Esophagus squamous epithelium (tissue), 5 donors: ENCODE measurements around the gene FGGY. TPM values are rescaled to one million over a fixed set of nuclear protein-coding genes. Genes with fewer than 3 reads are reported as not detected.

Experiments
- DNase-seq: peaks from one replicate; lab custom pipeline; 2025; lab: John Stamatoyannopoulos, UW
- H3K27ac ChIP-seq, 4 donors: fragments of 200-600 bp; sonication (generic); one replicate each; pipeline ENCODE4 v1.5.1; 2016 to 2019; ENCODE audit warnings: mild to moderate bottlenecking in 1 of 4
- H3K27me3 ChIP-seq, 4 donors: fragments of 200-600 bp; sonication (generic); 1 replicate in 3 of 4; 2 replicates in 1 of 4; pipeline versions ENCODE4 v1.5.1 to v1.6.0; 2017 to 2021; ENCODE audit warnings: antibody characterized with exemption in 1 of 4
- H3K36me3 ChIP-seq, 3 donors: fragments of 200-600 bp; sonication (generic); one replicate each; pipeline ENCODE4 v1.5.1; 2016 to 2019
- H3K4me1 ChIP-seq, 3 donors: fragments of 200-600 bp; sonication (generic); one replicate each; pipeline ENCODE4 v1.5.1; 2017 to 2019
- H3K4me3 ChIP-seq, 4 donors: fragments of 200-600 bp; sonication (generic); 1 replicate in 3 of 4; 2 replicates in 1 of 4; pipeline ENCODE4 v1.5.1; 2016 to 2019; ENCODE audit warnings: mild to moderate bottlenecking in 2 of 4, moderate library complexity in 1 of 4
- H3K9me3 ChIP-seq, 3 donors: fragments of 200-600 bp; sonication (generic); one replicate each; pipeline ENCODE4 v1.5.1; 2016 to 2019
- CTCF ChIP-seq, 6 experiments: fragments of 450-650 bp in 4 of 6; fragments of 200-600 bp in 2 of 6; sonication (generic) in 2 of 6; IDR thresholded peaks; one replicate each; pipeline ENCODE4 v1.5.1; 2016 to 2019; ENCODE audit warnings: antibody characterized with exemption in 6 of 6, mild to moderate bottlenecking in 4 of 6, moderate library complexity in 4 of 6
- POLR2A ChIP-seq, 4 donors: fragments of 450-650 bp; IDR thresholded peaks; one replicate each; pipeline ENCODE4 v1.6.1; 2017; ENCODE audit warnings: antibody characterized with exemption in 4 of 4, mild to moderate bottlenecking in 4 of 4, moderate library complexity in 3 of 4
- WGBS, 2 donors: methylation state at CpG; one replicate each; pipeline ENCODE4 v1.1.5; 2018; 5-methylcytosine and 5-hydroxymethylcytosine counted together
- intact Hi-C: fragments of 100-400 bp; cut with DNase I; formaldehyde crosslinking; loops from one replicate; pipeline ENCODE4 v1.15.0; 2022
- total RNA-seq, 4 donors: library from RNA; depleted of rRNA; stranded (reverse); fragments of >200 nt; gene quantifications; one replicate each; pipeline ENCODE4 v1.1.0, GENCODE V29; 2016
- donor health status: DM: yes; HTN: yes; CAD: no.

Gene FGGY
- total RNA-seq, 4 donors from 2014 or later, result 6.0 to 18.1 (median 9.3) TPM

- no peak overlapping the region for H3K27ac ChIP-seq
These were observed 204.3 kb downstream of the FGGY start for GRCh38 chr1:59500950-59501742.

DNA sequence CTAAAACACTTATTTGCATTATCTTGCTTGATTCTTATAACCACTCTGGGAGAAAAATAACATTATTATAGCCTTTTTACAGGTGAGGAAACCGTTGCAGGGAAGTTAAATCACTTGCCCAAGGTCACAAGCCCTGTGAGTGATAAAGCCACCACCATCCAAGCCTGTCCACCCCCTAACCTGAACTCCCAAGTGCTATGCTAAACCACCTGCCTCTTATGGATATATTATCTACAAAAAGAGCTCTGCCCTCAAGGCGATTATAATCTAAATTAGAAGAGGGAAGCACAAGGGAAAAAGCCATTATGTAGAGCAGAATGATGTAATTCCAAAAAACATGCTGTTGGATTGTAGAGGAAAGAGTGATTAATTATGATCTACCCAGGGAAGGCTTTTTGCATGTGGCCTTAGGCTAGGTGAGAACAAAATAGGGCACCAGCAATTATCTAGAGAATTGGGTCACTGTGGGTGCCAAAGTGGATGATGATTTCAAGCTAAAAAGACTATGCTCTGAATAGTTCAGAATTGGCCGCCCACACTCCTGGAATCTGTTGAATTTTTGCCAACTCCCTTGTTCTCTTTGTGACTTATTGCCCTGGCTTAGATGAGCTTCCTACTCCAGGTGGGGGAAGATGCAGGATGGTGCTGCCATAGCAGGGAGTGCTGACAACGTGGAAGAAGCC lies 205.3 kb downstream of the FGGY start:
- H3K4me3 ChIP-seq, result no peak overlapping the region
- no peaks in the 10 kb centered on the region for H3K36me3 ChIP-seq
- no peaks in the 10 kb centered on the region for H3K27me3 ChIP-seq
- WGBS, 2 donors, result 41 to 44% methylated on average over 4 of the region's 4 CpGs
- peaks cover 19 to 54% (median 23%) of the 10 kb centered on the region in 3 donors for H3K4me1 ChIP-seq
- DNase-seq, result no peak
- TF ChIP-seq CTCF (IDR thresholded peaks at IDR 0.05), result no peak
- TF ChIP-seq POLR2A (IDR thresholded peaks at IDR 0.05), result no peak
- no peak overlapping the region for H3K27ac ChIP-seq
- intact Hi-C loops, result no loop called here
- no peaks in the 10 kb centered on the region for H3K9me3 ChIP-seq

More at GRCh38 chr1:59500950-59501742, 204.3 kb downstream of the FGGY start:
- intact Hi-C loops, result no loop called here
- WGBS, 2 donors, result 56 to 70% methylated on average over 4 of the region's 4 CpGs
- no peak for DNase-seq
- H3K27me3 ChIP-seq, result no peaks in the 10 kb centered on the region
- no peak overlapping the region for H3K4me3 ChIP-seq
- no peaks in the 10 kb centered on the region for H3K9me3 ChIP-seq
- peaks cover 0 to 3% (median 0%) of the 10 kb centered on the region in 3 donors for H3K36me3 ChIP-seq
- TF ChIP-seq CTCF (IDR thresholded peaks at IDR 0.05), result no peak
- no peak for TF ChIP-seq POLR2A (IDR thresholded peaks at IDR 0.05)
- H3K4me1 ChIP-seq, result peaks cover 9 to 44% (median 21%) of the 10 kb centered on the region in 3 donors

- Histone ChIP-seq H3K4me3 (no peak overlapping the region), H3K9me3 (no peaks in the 10 kb centered on the region), H3K27ac (no peak overlapping the region), H3K36me3 (no peaks in the 10 kb centered on the region), H3K4me1 (peaks cover 15 to 54% (median 22%) of the 10 kb centered on the region in 3 donors), H3K27me3 (no peaks in the 10 kb centered on the region)
- DNase-seq, result no peak
- TF ChIP-seq POLR2A (IDR thresholded peaks at IDR 0.05) (no peak), CTCF (IDR thresholded peaks at IDR 0.05) (no peak)
- 91 to 92% methylated on average over 3 of the region's 3 CpGs for WGBS, 2 donors
- intact Hi-C loops, result no loop called here
These were observed 207.4 kb downstream of the FGGY start for GRCh38 chr1:59504276-59504675.

- no peak for DNase-seq
- TF ChIP-seq CTCF (IDR thresholded peaks at IDR 0.05) (no peak), POLR2A (IDR thresholded peaks at IDR 0.05) (no peak)
- H3K4me3 ChIP-seq, result no peak overlapping the region
- peaks cover 13 to 41% (median 14%) of the 10 kb centered on the region in 3 donors for H3K4me1 ChIP-seq
- peak overlapping the region in 3 of 4 donors; percentile 27 to 64 (median 43) for H3K27ac ChIP-seq
- H3K36me3 ChIP-seq, result no peaks in the 10 kb centered on the region
- no peaks in the 10 kb centered on the region for H3K27me3 ChIP-seq
- WGBS, 2 donors, result 40 to 48% methylated on average over 2 of the region's 2 CpGs
- H3K9me3 ChIP-seq, result no peaks in the 10 kb centered on the region
- intact Hi-C loops, result no loop called here
These were observed 208.7 kb downstream of the FGGY start for GRCh38 chr1:59505596-59506028.

GRCh38 chr1:59506952-59507351 lies 210.1 kb downstream of the FGGY start:
- TF ChIP-seq POLR2A (IDR thresholded peaks at IDR 0.05), result no peak
- no peak for TF ChIP-seq CTCF (IDR thresholded peaks at IDR 0.05)
- intact Hi-C loops, result no loop called here
- Histone ChIP-seq H3K27ac (peak overlapping the region; percentile 14 to 61 (median 56)), H3K27me3 (no peaks in the 10 kb centered on the region), H3K4me1 (peaks cover 11 to 34% (median 13%) of the 10 kb centered on the region in 3 donors), H3K36me3 (no peaks in the 10 kb centered on the region), H3K4me3 (no peak overlapping the region), H3K9me3 (no peaks in the 10 kb centered on the region)
- no peak for DNase-seq
- WGBS, 2 donors, result 15 to 39% methylated on average over 3 of the region's 3 CpGs
